ENCODE data around the gene RNF186.

- no peak for TF ChIP-seq ZFX (IDR thresholded peaks at IDR 0.05)
- TF ChIP-seq, protein P1, sequence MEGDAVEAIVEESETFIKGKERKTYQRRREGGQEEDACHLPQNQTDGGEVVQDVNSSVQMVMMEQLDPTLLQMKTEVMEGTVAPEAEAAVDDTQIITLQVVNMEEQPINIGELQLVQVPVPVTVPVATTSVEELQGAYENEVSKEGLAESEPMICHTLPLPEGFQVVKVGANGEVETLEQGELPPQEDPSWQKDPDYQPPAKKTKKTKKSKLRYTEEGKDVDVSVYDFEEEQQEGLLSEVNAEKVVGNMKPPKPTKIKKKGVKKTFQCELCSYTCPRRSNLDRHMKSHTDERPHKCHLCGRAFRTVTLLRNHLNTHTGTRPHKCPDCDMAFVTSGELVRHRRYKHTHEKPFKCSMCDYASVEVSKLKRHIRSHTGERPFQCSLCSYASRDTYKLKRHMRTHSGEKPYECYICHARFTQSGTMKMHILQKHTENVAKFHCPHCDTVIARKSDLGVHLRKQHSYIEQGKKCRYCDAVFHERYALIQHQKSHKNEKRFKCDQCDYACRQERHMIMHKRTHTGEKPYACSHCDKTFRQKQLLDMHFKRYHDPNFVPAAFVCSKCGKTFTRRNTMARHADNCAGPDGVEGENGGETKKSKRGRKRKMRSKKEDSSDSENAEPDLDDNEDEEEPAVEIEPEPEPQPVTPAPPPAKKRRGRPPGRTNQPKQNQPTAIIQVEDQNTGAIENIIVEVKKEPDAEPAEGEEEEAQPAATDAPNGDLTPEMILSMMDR (conservative IDR thresholded peaks at IDR 0.05), result no peak
Observed at GRCh38 chr1:19769211-19769932, 45.7 kb downstream of the RNF186 start.
